ENCODE data around the gene XYLT2.

XYLT2 gene

GRCh38 chr17:50365649-50366393 lies 19.9 kb downstream of the XYLT2 start:
- Histone ChIP-seq H3K27ac (ENCODE audit: poor library complexity, severe bottlenecking) (no peak overlapping the region), H3K4me3 (ENCODE audit: severe bottlenecking) (no peak overlapping the region), H3K9me3 (ENCODE audit: severe bottlenecking) (no peaks in the 10 kb centered on the region), H3K27me3 (ENCODE audit: insufficient read depth, poor library complexity, severe bottlenecking) (no peaks in the 10 kb centered on the region), H3K36me3 (ENCODE audit: low read depth) (peaks cover 40% of the 10 kb centered on the region), H3K4me1 (ENCODE audit: insufficient read depth, poor library complexity, severe bottlenecking) (no peaks in the 10 kb centered on the region)
- DNase-seq (ENCODE audit: low spot score) (no peak), ATAC-seq (ENCODE audit: low read depth) (no peak)
- no peak for TF ChIP-seq CTCF (IDR thresholded peaks at IDR 0.05; ENCODE audit: poor library complexity, severe bottlenecking)

- Histone ChIP-seq H3K27me3 (ENCODE audit: insufficient read depth, poor library complexity, severe bottlenecking) (no peaks in the 10 kb centered on the region), H3K36me3 (ENCODE audit: low read depth) (peaks cover 47% of the 10 kb centered on the region), H3K4me1 (ENCODE audit: insufficient read depth, poor library complexity, severe bottlenecking) (peaks cover 9% of the 10 kb centered on the region), H3K27ac (ENCODE audit: poor library complexity, severe bottlenecking) (no peak overlapping the region), H3K9me3 (ENCODE audit: severe bottlenecking) (no peaks in the 10 kb centered on the region), H3K4me3 (ENCODE audit: severe bottlenecking) (no peak overlapping the region)
- no peak for TF ChIP-seq CTCF (IDR thresholded peaks at IDR 0.05; ENCODE audit: poor library complexity, severe bottlenecking)
- DNase-seq (ENCODE audit: low spot score) (no peak), ATAC-seq (ENCODE audit: low read depth) (no peak)
Observed at GRCh38 chr17:50367401-50367800, 21.5 kb downstream of the XYLT2 start.

- peaks cover 54% of the 10 kb centered on the region for H3K36me3 ChIP-seq (ENCODE audit: low read depth)
- no peak for ATAC-seq (ENCODE audit: low read depth)
- no peak for TF ChIP-seq CTCF (IDR thresholded peaks at IDR 0.05; ENCODE audit: poor library complexity, severe bottlenecking)
Observed at GRCh38 chr17:50370052-50370451, 24.1 kb downstream of the XYLT2 start.

GRCh38 chr17:50371526-50371925 lies 25.6 kb downstream of the XYLT2 start:
- no peak for TF ChIP-seq CTCF (IDR thresholded peaks at IDR 0.05; ENCODE audit: poor library complexity, severe bottlenecking)
- no peak for ATAC-seq (ENCODE audit: low read depth)
- no peak for DNase-seq (ENCODE audit: low spot score)
- Histone ChIP-seq H3K9me3 (ENCODE audit: severe bottlenecking) (no peaks in the 10 kb centered on the region), H3K4me3 (ENCODE audit: severe bottlenecking) (no peak overlapping the region), H3K4me1 (ENCODE audit: insufficient read depth, poor library complexity, severe bottlenecking) (peaks cover 13% of the 10 kb centered on the region), H3K36me3 (ENCODE audit: low read depth) (peaks cover 67% of the 10 kb centered on the region), H3K27ac (ENCODE audit: poor library complexity, severe bottlenecking) (peak overlapping the region; percentile 75), H3K27me3 (ENCODE audit: insufficient read depth, poor library complexity, severe bottlenecking) (no peaks in the 10 kb centered on the region)

More at GRCh38 chr17:50370052-50370451, 24.1 kb downstream of the XYLT2 start:
- no peak for DNase-seq (ENCODE audit: low spot score)
- H3K9me3 ChIP-seq (ENCODE audit: severe bottlenecking), result no peaks in the 10 kb centered on the region
- H3K4me1 ChIP-seq (ENCODE audit: insufficient read depth, poor library complexity, severe bottlenecking), result peaks cover 13% of the 10 kb centered on the region
- no peak overlapping the region for H3K4me3 ChIP-seq (ENCODE audit: severe bottlenecking)
- no peaks in the 10 kb centered on the region for H3K27me3 ChIP-seq (ENCODE audit: insufficient read depth, poor library complexity, severe bottlenecking)
- H3K27ac ChIP-seq (ENCODE audit: poor library complexity, severe bottlenecking), result no peak overlapping the region

GRCh38 chr17:50372222-50372757 lies 26.4 kb downstream of the XYLT2 start:
- DNase-seq (ENCODE audit: low spot score) (no peak), ATAC-seq (ENCODE audit: low read depth) (no peak; the same call in 2 of the 3 replicates)
- no peaks in the 10 kb centered on the region for H3K9me3 ChIP-seq (ENCODE audit: severe bottlenecking)
- H3K4me1 ChIP-seq (ENCODE audit: insufficient read depth, poor library complexity, severe bottlenecking), result peaks cover 13% of the 10 kb centered on the region
- peak overlapping the region; percentile 88 for H3K4me3 ChIP-seq (ENCODE audit: severe bottlenecking)
- peaks cover 66% of the 10 kb centered on the region for H3K36me3 ChIP-seq (ENCODE audit: low read depth)
- no peak for TF ChIP-seq CTCF (IDR thresholded peaks at IDR 0.05; ENCODE audit: poor library complexity, severe bottlenecking)
- peak overlapping the region; percentile 75 for H3K27ac ChIP-seq (ENCODE audit: poor library complexity, severe bottlenecking)
- H3K27me3 ChIP-seq (ENCODE audit: insufficient read depth, poor library complexity, severe bottlenecking), result no peaks in the 10 kb centered on the region

Measured in RWPE2 (cell line).